GM21619 (cell line): ENCODE measurements around the gene SECISBP2.

Experiments
- ATAC-seq: cut with Tn5 transposase; IDR thresholded peaks from one replicate; pipeline ENCODE4 v1.9.1; 2021; ENCODE audit not compliant: unreplicated experiment

Gene SECISBP2

GRCh38 chr9:89379508-89380115, 61.3 kb downstream of the SECISBP2 start:
- ATAC-seq = no peak

- no peak for ATAC-seq
Observed at GRCh38 chr9:89380437-89381307, 62.4 kb downstream of the SECISBP2 start.

DNA sequence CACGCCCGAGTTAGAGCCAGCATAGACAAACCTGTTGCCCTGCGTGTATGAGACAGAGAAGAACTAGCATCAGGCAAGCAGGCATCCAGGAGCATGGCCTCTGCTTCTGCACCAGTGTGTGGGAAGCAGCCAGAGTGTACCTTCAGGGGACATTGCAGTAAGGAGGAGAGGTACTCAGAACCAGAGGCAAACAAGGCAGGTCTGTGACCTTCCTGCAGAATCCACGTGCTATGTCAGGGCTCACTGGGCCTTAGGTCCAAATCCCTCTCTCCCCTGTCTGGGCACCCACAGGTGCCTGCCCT, 63.0 kb downstream of the SECISBP2 start:
- no peak for ATAC-seq

- ATAC-seq = no peak
Observed at GRCh38 chr9:89382026-89382986, 64.0 kb downstream of the SECISBP2 start.

GRCh38 chr9:89383030-89383720, 64.9 kb downstream of the SECISBP2 start:
- no peak for ATAC-seq

DNA sequence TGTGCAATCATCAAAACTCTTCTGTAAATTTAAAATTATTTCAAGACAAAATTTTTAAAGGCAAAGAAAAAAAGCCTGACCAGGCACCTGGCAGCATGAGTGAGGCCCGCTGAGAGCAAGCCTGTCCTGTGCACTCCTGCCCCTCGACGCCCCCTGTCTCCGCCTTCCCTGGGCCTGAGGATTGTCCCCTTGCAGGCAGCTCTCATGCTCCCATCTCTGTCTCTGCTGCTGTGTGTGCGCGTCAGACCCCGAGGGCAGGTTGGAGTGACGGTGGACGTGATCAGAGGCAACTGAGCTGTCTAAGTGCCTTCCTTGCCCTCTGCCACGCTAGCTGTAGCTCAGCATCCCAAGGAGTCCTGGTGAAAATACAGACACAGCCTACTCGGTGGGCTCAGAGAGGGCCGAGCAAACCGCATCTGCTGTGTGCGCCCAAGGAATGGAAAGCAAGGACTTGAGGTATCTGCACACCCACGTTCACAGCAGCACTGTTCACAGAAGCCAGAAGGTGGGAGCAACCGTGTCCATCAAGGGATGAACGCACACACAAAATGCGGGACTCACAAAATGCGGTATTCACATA, 65.5 kb downstream of the SECISBP2 start:
- no peak for ATAC-seq

DNA sequence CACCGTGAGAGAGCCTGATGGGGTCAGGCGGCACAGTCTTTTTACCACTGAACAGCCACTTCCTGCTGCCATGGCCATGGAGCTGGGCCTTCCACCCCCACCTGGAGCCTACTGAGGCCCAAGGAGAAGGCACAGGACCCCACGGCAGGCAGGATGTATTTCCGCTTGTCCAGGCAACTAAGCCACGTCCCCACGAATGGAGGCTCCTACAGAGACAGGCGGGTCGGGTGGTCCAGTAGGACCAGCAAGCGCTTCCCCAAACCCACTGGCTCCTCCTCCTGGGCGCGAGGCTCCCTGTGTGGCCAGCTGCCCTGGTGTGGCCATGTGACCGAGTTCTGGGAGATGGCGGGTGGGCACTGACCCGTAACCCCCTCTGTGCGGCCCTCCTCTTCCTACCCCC, 66.5 kb downstream of the SECISBP2 start:
- ATAC-seq = no peak

- no peak for ATAC-seq
Observed at GRCh38 chr9:89386206-89386605, 67.9 kb downstream of the SECISBP2 start.

- no peak for ATAC-seq
Observed at GRCh38 chr9:89386797-89387196, 68.5 kb downstream of the SECISBP2 start.

DNA sequence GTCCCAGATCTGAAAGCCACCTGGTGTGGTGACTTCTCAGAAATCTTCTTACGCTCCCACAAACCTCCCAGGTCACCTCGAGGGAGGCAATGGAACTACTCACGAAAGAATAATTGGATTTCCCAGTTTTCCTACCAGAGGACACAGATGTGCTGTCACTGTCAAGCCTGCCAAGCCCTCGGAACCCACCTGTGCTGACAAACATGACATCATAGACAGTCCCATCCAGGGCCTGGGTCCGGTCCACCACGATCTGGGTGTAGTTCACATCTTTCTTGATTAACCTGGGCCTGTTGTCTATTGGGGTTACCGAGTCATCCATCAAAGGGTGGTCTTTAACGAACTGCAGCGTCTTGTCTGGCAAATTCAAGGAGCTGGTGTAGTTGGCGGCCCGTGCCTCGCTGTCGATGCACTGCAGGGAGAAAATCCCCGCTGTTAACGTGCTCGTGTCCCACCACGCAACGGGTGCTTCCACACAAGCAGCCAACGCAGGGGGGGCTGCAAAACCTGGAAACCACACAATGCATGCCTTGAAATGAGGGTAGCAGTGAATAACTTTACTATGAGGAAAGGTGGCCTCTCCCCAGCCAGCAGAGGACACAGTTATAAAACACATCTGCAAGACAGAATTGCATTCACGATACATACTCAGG, 69.0 kb downstream of the SECISBP2 start:
- ATAC-seq = no peak

GRCh38 chr9:89388084-89388867, 70.0 kb downstream of the SECISBP2 start:
- ATAC-seq = no peak

- ATAC-seq = no peak
Observed at GRCh38 chr9:89388868-89389177, 70.5 kb downstream of the SECISBP2 start.

DNA sequence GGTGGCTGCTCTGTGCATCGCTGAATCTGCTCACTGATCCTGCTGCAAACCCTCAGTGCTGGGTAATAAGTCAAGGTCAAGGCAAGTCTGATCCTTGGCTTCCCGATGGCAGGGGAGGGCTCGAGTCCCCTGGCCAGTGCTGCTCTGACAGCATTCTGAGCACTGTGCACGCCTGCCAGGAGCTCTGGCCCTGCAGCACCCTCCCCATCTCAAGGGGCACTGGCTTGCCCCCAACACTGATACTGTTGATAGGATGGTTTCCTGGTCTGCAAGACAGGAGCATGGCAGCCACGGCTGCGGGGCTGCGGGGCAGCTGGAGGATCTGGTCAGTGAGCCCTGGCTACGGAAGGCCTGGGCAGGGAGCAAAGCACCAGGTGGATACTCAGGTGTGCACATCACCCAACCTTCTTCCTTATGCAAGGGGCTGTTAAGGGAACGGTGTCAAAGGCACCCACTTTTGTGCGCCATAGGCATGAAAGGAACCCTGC, 71.8 kb downstream of the SECISBP2 start:
- no peak for ATAC-seq

- ATAC-seq = no peak
Observed at GRCh38 chr9:89390578-89391116, 72.3 kb downstream of the SECISBP2 start.

DNA sequence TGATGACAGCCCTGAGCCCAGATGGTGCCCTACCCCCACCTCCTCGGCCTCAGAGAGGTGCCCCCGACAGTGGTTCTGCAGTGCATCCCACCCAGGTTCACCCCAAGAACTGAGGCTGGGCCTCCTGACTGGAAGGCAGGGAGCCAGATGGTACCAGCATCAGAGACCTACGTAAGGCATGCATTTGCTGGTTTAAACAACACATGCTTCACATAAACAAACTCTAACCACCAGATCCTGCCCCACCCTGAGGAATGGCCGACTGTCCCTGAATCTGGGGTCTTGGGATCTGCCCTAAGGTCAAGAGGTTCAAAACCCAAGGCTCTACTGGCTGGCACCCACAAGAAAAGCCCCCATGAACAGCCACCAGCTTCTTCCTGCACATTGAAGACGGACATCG, 73.3 kb downstream of the SECISBP2 start:
- no peak for ATAC-seq

DNA sequence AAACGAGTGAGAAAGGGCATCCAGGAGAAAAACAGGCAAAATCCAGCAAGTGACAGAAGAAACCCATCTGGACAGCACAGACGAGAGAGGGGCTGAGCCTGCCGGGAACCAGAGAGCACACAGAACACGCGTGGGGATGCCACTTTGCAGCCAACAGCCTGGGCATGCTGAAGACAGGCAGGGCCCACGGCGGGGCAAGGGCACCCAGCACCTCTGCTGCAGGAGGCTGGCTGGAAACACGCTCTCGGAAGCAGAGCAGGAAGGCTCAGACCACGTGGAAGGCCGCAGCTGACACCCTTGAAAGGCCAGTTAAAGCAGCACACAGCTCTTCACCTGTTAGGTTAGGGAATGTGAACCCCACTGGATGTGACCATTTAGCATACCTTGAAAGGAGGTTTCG, 76.1 kb downstream of the SECISBP2 start:
- ATAC-seq = no peak

DNA sequence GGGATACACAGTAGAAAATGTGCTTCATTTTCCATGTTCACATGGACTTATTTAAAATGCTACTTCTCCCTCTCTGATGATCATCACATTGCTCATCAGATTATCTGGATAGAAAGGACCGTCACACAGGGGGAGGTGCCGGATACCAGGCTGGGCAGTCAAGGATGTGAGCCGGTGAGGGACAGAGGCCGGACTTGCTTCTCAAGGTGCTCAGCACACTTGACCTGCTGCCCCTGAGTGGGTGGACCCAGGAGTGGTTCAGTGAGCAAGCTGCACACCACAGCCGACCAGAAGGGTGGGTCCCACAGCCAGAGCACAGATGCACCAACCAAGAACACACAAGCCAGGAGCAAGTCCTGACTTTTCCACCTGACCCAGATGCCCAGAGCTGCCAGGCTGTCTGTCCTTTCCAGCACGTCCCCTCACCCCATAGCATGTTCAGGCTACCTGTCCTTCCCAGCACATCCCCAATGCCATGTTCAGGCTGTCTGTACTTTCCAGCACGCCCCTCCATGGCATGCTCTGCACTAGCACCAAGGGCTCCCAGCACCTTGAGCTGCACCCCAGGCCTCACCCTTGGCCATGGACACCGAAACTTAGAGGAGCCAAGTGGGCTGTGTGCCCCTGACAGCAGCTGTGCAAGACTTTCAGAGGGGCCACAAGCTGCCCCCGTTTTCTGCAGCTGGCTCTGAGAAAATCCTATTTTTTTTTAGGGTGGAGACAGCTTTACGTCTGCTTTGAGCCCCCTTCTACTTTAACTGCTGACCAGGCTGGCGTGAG, 77.8 kb downstream of the SECISBP2 start:
- no peak for ATAC-seq

- ATAC-seq = no peak
Observed at GRCh38 chr9:89397471-89397870, 79.2 kb downstream of the SECISBP2 start.
